Neural cell (in vitro differentiated cells): ENCODE measurements around the gene GMIP. TPM values are rescaled to one million over a fixed set of nuclear protein-coding genes. Genes with fewer than 3 reads are reported as not detected.

Experiments used
- H2AFZ ChIP-seq: fragments of 200-600, 300-800 bp; sonication (generic), shearing (Covaris generic); 2 replicates; pipeline ENCODE4 v1.6.0; 2014; ENCODE audit warnings: low read depth, mild to moderate bottlenecking, antibody characterized with exemption, low read length, moderate library complexity
- H3F3A ChIP-seq: fragments of 200-600 bp; shearing (Covaris generic); 2 replicates; pipeline ENCODE4 v1.6.1; 2016; ENCODE audit warnings: mild to moderate bottlenecking, moderate library complexity, mixed read lengths, antibody characterized with exemption, low read length; ENCODE audit not compliant: insufficient read depth, poor library complexity, severe bottlenecking
- H3K27ac ChIP-seq: fragments of 200-600, 300-800 bp; sonication (generic), shearing (Covaris generic); 2 replicates; pipeline ENCODE4 v1.5.1; 2014; ENCODE audit warnings: mild to moderate bottlenecking, low read length, moderate library complexity
- H3K27me3 ChIP-seq: fragments of 300-800, 200-600 bp; sonication (generic), shearing (Covaris generic); 2 replicates; pipeline ENCODE4 v1.6.0; 2014; ENCODE audit warnings: mild to moderate bottlenecking, low read depth, low read length, moderate library complexity; ENCODE audit not compliant: insufficient read depth
- H3K36me3 ChIP-seq: fragments of 300-800, 200-600 bp; sonication (generic), shearing (Covaris generic); 2 replicates; pipeline ENCODE4 v1.5.1; 2014; ENCODE audit warnings: mild to moderate bottlenecking, antibody characterized with exemption, low read length, moderate library complexity; ENCODE audit not compliant: insufficient read depth
- H3K4me2 ChIP-seq: fragments of 300-800, 200-600 bp; sonication (generic), shearing (Covaris generic); 2 replicates; pipeline ENCODE4 v1.6.0; 2014; ENCODE audit warnings: mild to moderate bottlenecking, low read length
- H3K4me3 ChIP-seq: fragments of 300-800, 200-600 bp; sonication (generic), shearing (Covaris generic); 2 replicates; pipeline ENCODE4 v1.5.1; 2014; ENCODE audit warnings: mild to moderate bottlenecking, low read length, moderate library complexity
- H3K79me2 ChIP-seq: fragments of 200-600 bp; shearing (Covaris generic); replicated peaks from 2 replicates; pipeline ENCODE4 v1.6.0; 2014; ENCODE audit warnings: mild to moderate bottlenecking, low read length, moderate library complexity; ENCODE audit not compliant: insufficient read depth
- H3K9ac ChIP-seq: fragments of 300-800, 200-600 bp; sonication (generic), shearing (Covaris generic); 2 replicates; pipeline ENCODE4 v1.6.1; 2016; ENCODE audit warnings: mild to moderate bottlenecking, low read length, mixed read lengths
- H3K9me2 ChIP-seq: fragments of 200-600 bp; shearing (Covaris generic); 2 replicates; pipeline ENCODE4 v1.6.1; 2016; ENCODE audit warnings: mild to moderate bottlenecking, low read length, mixed read lengths; ENCODE audit not compliant: insufficient read depth
- H3K9me3 ChIP-seq: fragments of 200-600, 300-800 bp; sonication (generic), shearing (Covaris generic); 2 replicates; pipeline ENCODE4 v1.6.1; 2016; ENCODE audit warnings: mild to moderate bottlenecking, mixed run types, low read length, moderate library complexity, mixed read lengths
- H4K20me1 ChIP-seq: fragments of 200-600 bp; shearing (Covaris generic); 2 replicates; pipeline ENCODE4 v1.6.1; 2016; ENCODE audit warnings: mild to moderate bottlenecking, mixed run types; ENCODE audit not compliant: insufficient read depth
- EP300 ChIP-seq: fragments of 450-650 bp; conservative IDR thresholded peaks from 2 replicates; pipeline ENCODE4 v1.6.1; 2014; ENCODE audit warnings: antibody characterized with exemption, mild to moderate bottlenecking, moderate library complexity; ENCODE audit not compliant: poor library complexity, severe bottlenecking
- EZH2 ChIP-seq: fragments of 200-600, 300-800 bp; shearing (Covaris generic), sonication (generic); IDR thresholded peaks from 2 replicates; pipeline ENCODE4 v1.6.1; 2014; ENCODE audit warnings: antibody characterized with exemption, low read length, borderline replicate concordance, mild to moderate bottlenecking; ENCODE audit not compliant: insufficient read depth, poor library complexity, severe bottlenecking
- MXI1 ChIP-seq: fragments of 450-650 bp; conservative IDR thresholded peaks from 2 replicates; pipeline ENCODE4 v1.6.1; 2014; ENCODE audit warnings: antibody characterized with exemption, mild to moderate bottlenecking; ENCODE audit not compliant: poor library complexity, severe bottlenecking
- POLR2AphosphoS5 ChIP-seq: IDR thresholded peaks from 2 replicates; pipeline ENCODE4 v1.6.1; 2012
- RAD21 ChIP-seq: fragments of 450-650 bp; conservative IDR thresholded peaks from 2 replicates; pipeline ENCODE4 v1.6.1; 2014; ENCODE audit warnings: antibody characterized with exemption, mild to moderate bottlenecking, moderate library complexity
- SMC3 ChIP-seq: fragments of 450-650 bp; conservative IDR thresholded peaks from 2 replicates; pipeline ENCODE4 v1.6.1; 2014; ENCODE audit warnings: antibody characterized with exemption, mild to moderate bottlenecking, moderate library complexity; ENCODE audit not compliant: poor library complexity
- TAF1 ChIP-seq: IDR thresholded peaks from 2 replicates; pipeline ENCODE4 v1.6.1; 2012; ENCODE audit warnings: low read depth
- polyA plus RNA-seq: library from polyadenylated mRNA; depleted of rRNA; stranded (reverse); fragments of >200 nt; gene quantifications from 2 replicates; pipeline ENCODE4 v1.2.3, GENCODE V29; 2014
- TF ChIP-seq, protein P1 (sequence below): fragments of 450-650 bp; IDR thresholded peaks from 2 replicates; pipeline ENCODE4 v1.5.1; 2014; ENCODE audit warnings: antibody characterized with exemption, mild to moderate bottlenecking, moderate library complexity; ENCODE audit not compliant: poor library complexity, severe bottlenecking
- TF ChIP-seq, protein P2 (sequence below): IDR thresholded peaks from 2 replicates; pipeline ENCODE4 v1.6.1; 2012; ENCODE audit warnings: borderline replicate concordance

GMIP gene
- polyA plus RNA-seq, 1 donor from 2014 or later = 18.4 TPM

- no peaks in the 10 kb centered on the region for H4K20me1 ChIP-seq
- no peaks in the 10 kb centered on the region for H3K27me3 ChIP-seq
- no peaks in the 10 kb centered on the region for H3K9me3 ChIP-seq
- no peak overlapping the region for H3K27ac ChIP-seq
- H3K36me3 ChIP-seq = no peaks in the 10 kb centered on the region
- no peaks in the 10 kb centered on the region for H3K79me2 ChIP-seq
- H3K4me3 ChIP-seq = no peak overlapping the region
- TF ChIP-seq, protein P1, sequence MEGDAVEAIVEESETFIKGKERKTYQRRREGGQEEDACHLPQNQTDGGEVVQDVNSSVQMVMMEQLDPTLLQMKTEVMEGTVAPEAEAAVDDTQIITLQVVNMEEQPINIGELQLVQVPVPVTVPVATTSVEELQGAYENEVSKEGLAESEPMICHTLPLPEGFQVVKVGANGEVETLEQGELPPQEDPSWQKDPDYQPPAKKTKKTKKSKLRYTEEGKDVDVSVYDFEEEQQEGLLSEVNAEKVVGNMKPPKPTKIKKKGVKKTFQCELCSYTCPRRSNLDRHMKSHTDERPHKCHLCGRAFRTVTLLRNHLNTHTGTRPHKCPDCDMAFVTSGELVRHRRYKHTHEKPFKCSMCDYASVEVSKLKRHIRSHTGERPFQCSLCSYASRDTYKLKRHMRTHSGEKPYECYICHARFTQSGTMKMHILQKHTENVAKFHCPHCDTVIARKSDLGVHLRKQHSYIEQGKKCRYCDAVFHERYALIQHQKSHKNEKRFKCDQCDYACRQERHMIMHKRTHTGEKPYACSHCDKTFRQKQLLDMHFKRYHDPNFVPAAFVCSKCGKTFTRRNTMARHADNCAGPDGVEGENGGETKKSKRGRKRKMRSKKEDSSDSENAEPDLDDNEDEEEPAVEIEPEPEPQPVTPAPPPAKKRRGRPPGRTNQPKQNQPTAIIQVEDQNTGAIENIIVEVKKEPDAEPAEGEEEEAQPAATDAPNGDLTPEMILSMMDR = no peak
- TF ChIP-seq MXI1 (no peak), EZH2 (no peak), EP300 (no peak)
- no peaks in the 10 kb centered on the region for H3F3A ChIP-seq
- no peak overlapping the region for H2AFZ ChIP-seq
- H3K9me2 ChIP-seq = no peaks in the 10 kb centered on the region
- no peak overlapping the region for H3K9ac ChIP-seq
- H3K4me2 ChIP-seq = no peak overlapping the region
Observed at GRCh38 chr19:19631346-19631745, 12.1 kb downstream of the GMIP start.

DNA sequence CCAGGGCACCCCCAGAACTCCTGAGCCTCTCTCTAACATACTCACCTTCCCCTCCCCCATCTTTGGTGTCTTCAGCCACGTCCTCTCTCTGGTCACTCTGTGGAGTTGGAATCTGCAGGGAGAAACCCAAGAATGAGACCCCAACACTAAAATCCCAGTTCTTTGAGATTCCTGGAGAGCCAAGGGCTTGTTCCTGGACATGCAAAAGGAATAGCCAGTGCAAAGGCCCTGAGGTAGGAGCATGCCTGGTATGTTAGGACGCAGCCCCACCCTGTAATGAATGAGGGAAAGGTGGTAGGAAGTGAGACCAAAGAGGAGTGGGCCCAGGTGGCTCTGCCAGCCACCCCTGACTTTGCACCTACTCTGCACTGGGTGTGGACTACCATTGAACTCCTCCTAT, 13.0 kb downstream of the GMIP start:
- no peaks in the 10 kb centered on the region for H3K27me3 ChIP-seq
- H3F3A ChIP-seq = no peaks in the 10 kb centered on the region
- no peaks in the 10 kb centered on the region for H3K79me2 ChIP-seq
- H3K4me2 ChIP-seq = no peak overlapping the region
- no peak overlapping the region for H2AFZ ChIP-seq
- no peak overlapping the region for H3K27ac ChIP-seq
- H3K9me2 ChIP-seq = no peaks in the 10 kb centered on the region
- no peak overlapping the region for H3K4me3 ChIP-seq
- no peak overlapping the region for H3K9ac ChIP-seq
- no peak for TF ChIP-seq POLR2AphosphoS5
- TF ChIP-seq MXI1 = no peak
- H4K20me1 ChIP-seq = no peaks in the 10 kb centered on the region
- H3K9me3 ChIP-seq = no peaks in the 10 kb centered on the region
- no peaks in the 10 kb centered on the region for H3K36me3 ChIP-seq

GRCh38 chr19:19630062-19630414, 13.4 kb downstream of the GMIP start:
- TF ChIP-seq EZH2 = no peak
- TF ChIP-seq MXI1 = no peak
- no peak for TF ChIP-seq RAD21
- TF ChIP-seq SMC3 = no peak
- TF ChIP-seq EP300 = no peak
- TF ChIP-seq, protein P1 = no peak
- TF ChIP-seq, protein P2, sequence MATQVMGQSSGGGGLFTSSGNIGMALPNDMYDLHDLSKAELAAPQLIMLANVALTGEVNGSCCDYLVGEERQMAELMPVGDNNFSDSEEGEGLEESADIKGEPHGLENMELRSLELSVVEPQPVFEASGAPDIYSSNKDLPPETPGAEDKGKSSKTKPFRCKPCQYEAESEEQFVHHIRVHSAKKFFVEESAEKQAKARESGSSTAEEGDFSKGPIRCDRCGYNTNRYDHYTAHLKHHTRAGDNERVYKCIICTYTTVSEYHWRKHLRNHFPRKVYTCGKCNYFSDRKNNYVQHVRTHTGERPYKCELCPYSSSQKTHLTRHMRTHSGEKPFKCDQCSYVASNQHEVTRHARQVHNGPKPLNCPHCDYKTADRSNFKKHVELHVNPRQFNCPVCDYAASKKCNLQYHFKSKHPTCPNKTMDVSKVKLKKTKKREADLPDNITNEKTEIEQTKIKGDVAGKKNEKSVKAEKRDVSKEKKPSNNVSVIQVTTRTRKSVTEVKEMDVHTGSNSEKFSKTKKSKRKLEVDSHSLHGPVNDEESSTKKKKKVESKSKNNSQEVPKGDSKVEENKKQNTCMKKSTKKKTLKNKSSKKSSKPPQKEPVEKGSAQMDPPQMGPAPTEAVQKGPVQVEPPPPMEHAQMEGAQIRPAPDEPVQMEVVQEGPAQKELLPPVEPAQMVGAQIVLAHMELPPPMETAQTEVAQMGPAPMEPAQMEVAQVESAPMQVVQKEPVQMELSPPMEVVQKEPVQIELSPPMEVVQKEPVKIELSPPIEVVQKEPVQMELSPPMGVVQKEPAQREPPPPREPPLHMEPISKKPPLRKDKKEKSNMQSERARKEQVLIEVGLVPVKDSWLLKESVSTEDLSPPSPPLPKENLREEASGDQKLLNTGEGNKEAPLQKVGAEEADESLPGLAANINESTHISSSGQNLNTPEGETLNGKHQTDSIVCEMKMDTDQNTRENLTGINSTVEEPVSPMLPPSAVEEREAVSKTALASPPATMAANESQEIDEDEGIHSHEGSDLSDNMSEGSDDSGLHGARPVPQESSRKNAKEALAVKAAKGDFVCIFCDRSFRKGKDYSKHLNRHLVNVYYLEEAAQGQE = no peak
- no peak for TF ChIP-seq POLR2AphosphoS5
- no peak for TF ChIP-seq TAF1
- H3K4me3 ChIP-seq = no peak overlapping the region
- H3K9me3 ChIP-seq = no peaks in the 10 kb centered on the region
- H3F3A ChIP-seq = no peaks in the 10 kb centered on the region
- H4K20me1 ChIP-seq = no peaks in the 10 kb centered on the region
- no peaks in the 10 kb centered on the region for H3K9me2 ChIP-seq
- H3K36me3 ChIP-seq = no peaks in the 10 kb centered on the region
- H2AFZ ChIP-seq = no peak overlapping the region
- no peak overlapping the region for H3K9ac ChIP-seq
- H3K4me2 ChIP-seq = no peak overlapping the region
- H3K27ac ChIP-seq = no peak overlapping the region
- no peaks in the 10 kb centered on the region for H3K79me2 ChIP-seq
- no peaks in the 10 kb centered on the region for H3K27me3 ChIP-seq
